Frontal cortex (tissue), 4 donors: ENCODE results near the gene MYO1F. TPM values are rescaled to one million over a fixed set of nuclear protein-coding genes. Genes with fewer than 3 reads are reported as not detected.

ENCODE experiments used
- DNase-seq, 2 donors: peaks; one replicate each; pipeline ENCODE4 v3.0.0; 2012; ENCODE audit warnings: low spot score in 2 of 2
- FAIRE-seq: peaks from 2 replicates; lab custom pipeline; 2012; peaks lifted over from hg19 to GRCh38; lab: Jason Lieb, UNC
- total RNA-seq: library from RNA; depleted of rRNA; stranded (reverse); fragments of >200 nt; gene quantifications from one replicate; pipeline ENCODE4 v1.2.3, GENCODE V29; 2014
- donor health status: control.
- donor health status: control.
- donor health status: control.

Gene MYO1F
- total RNA-seq, 1 donor from 2014 or later = 1.6 TPM

- FAIRE-seq (no peak), DNase-seq (no peak)
Measured at GRCh38 chr19:8477889-8478288, 99.4 kb downstream of the MYO1F start.

GRCh38 chr19:8476524-8476923, 100.7 kb downstream of the MYO1F start:
- no peak for DNase-seq
- no peak for FAIRE-seq

- no peak for FAIRE-seq
Measured at GRCh38 chr19:8475005-8475404, 102.2 kb downstream of the MYO1F start.

GRCh38 chr19:8473648-8474476, 103.4 kb downstream of the MYO1F start:
- DNase-seq = no peak
- no peak for FAIRE-seq

More at GRCh38 chr19:8475005-8475404, 102.2 kb downstream of the MYO1F start:
- DNase-seq = no peak

Other genes starting within 250 kb of the MYO1F start
- gene KANK3, start 234.2 kb downstream of the MYO1F start, total RNA-seq = 2.4 TPM
- gene ANGPTL4, start 213.3 kb downstream of the MYO1F start, total RNA-seq = 0.82 TPM
- gene RAB11B, start 187.1 kb downstream of the MYO1F start, total RNA-seq = 90.5 TPM
- gene MARCHF2, start 164.1 kb downstream of the MYO1F start, total RNA-seq = 49.3 TPM
- gene HNRNPM, start 132.5 kb downstream of the MYO1F start, total RNA-seq = 66.4 TPM
- gene PRAM1, start 74.8 kb downstream of the MYO1F start, total RNA-seq = not detected
- 2.4 TPM for gene ZNF414, start 63.3 kb downstream of the MYO1F start, total RNA-seq
- 34.6 TPM for gene ADAMTS10, start 33.3 kb upstream of the MYO1F start, total RNA-seq
- not detected for gene NFILZ, start 53.2 kb upstream of the MYO1F start, total RNA-seq
- gene ACTL9, start 121.4 kb upstream of the MYO1F start, total RNA-seq = not detected
- not detected for gene OR2Z1, start 144.2 kb upstream of the MYO1F start, total RNA-seq